ENCODE data around the gene CHID1. TPM values are rescaled to one million over a fixed set of nuclear protein-coding genes. Genes with fewer than 3 reads are reported as not detected.

Gene CHID1
- total and polyA plus RNA-seq, 2 of the 8 experiments (the other 6 are each of a cell fraction or from before 2014, with no cell fraction given): 81.2 to 88.5 TPM

DNA sequence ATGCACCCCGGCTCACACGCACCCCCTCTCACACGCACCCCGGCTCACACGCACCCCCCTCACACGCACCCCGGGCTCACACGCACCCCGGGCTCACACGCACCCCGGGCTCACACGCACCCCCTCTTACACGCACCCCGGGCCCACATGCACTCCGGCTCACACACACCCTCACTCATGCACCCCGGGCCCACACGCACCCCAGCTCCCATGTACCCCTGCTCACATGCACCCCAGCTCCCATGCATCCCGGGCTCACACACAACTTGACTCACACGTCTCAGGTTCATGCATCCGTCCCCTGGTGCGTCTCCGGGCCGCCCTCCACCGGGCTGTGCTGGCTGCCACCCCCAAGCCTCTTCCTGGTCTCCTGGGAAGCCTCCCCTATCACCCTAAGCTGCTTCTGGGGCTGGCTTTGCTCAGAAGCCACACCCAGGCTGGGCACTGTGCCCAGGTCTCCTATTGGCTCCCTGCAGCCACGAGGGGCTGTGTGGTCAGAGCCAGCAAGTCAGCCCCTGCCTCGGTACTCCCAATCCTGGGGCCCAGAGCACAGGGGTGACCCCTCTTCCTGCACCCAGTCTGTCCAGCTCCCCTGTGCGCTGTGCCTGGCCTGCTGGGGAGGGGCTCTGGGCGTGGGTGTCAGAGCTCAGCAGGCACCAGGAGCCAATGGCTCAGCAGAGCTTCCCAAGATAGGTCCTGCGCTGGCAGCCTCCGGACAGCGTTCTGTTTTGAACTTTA, 51.0 kb downstream of the CHID1 start:
- H2BK12ac ChIP-seq (ENCODE audit: low read depth, low read length): no peak overlapping the region
- POLR2A ChIA-PET (ENCODE audit: partially characterized antibody): interaction anchor here (0.6 to 13.8 kb wide), 19 partner anchors 8 to 353 kb away, joined by 3 to 234 read pairs (median 4); partner anchors contain the start of genes CD151, POLR2L and TSPAN4

More for the DNA sequence above, 51.0 kb downstream of the CHID1 start:
- Histone ChIP-seq H4K91ac (replicated peaks; ENCODE audit: insufficient read length, low read length) (no peak overlapping the region), H2BK5ac (ENCODE audit: low read depth, low read length) (no peak overlapping the region), H3K4me2 (ENCODE audit: insufficient read depth in 1 of 2, low read depth in 2 of 2, low read length in 2 of 2) (no peak overlapping the region), H3K18ac (ENCODE audit: extremely low read depth, low read length) (no peak overlapping the region), H3K23me2 (ENCODE audit: low read depth, low read length) (no peaks in the 10 kb centered on the region), H3K4ac (replicated peaks; ENCODE audit: insufficient read length, low read depth, low read length) (no peak overlapping the region), H2BK20ac (ENCODE audit: low read length) (no peak overlapping the region), H3K9ac (replicated peaks in 1 of 4; ENCODE audit: extremely low read depth in 1 of 4, low read depth in 3 of 4, low read length in 3 of 4) (no peak overlapping the region), H3K27me3 (replicated peaks in 1 of 4; ENCODE audit: control insufficient read depth in 3 of 4, extremely low read depth in 1 of 4, insufficient read depth in 3 of 4, low read length in 3 of 4) (peaks cover 0 to 2% (median 0%) of the 10 kb centered on the region in 4 experiments; a peak in 2 of 7 replicates), H3K56ac (replicated peaks; ENCODE audit: insufficient read length, low read depth, low read length) (no peak overlapping the region), H2BK15ac (ENCODE audit: low read length) (no peak overlapping the region), H3K4me3 (ENCODE audit: extremely low read depth in 1 of 4, insufficient read depth in 2 of 4, low read depth in 3 of 4, low read length in 4 of 4) (no peak overlapping the region), H3K36me3 (ENCODE audit: control insufficient read depth in 2 of 4, insufficient read depth in 4 of 4, low read length in 3 of 4) (no peaks in the 10 kb centered on the region; a peak in 1 of 8 replicates), H4K5ac (ENCODE audit: insufficient read length, low read depth, low read length) (no peak overlapping the region), H3K14ac (ENCODE audit: insufficient read length) (no peak overlapping the region), H3K27ac (ENCODE audit: low read depth, low read length) (no peak overlapping the region), H2BK120ac (replicated peaks; ENCODE audit: low read depth, low read length) (no peak overlapping the region), H3K23ac (ENCODE audit: insufficient read length) (no peak overlapping the region), H4K8ac (ENCODE audit: extremely low read depth, insufficient read depth, low read length) (no peak overlapping the region; the same call in 1 of the 2 replicates), H2AFZ (ENCODE audit: low read length) (no peak overlapping the region), H3K79me2 (ENCODE audit: control insufficient read depth in 1 of 2, insufficient read depth in 2 of 2, low read length in 2 of 2) (no peaks in the 10 kb centered on the region), H4K20me1 (replicated peaks in 1 of 2; ENCODE audit: control insufficient read depth in 1 of 2, insufficient read depth in 2 of 2, low read length in 2 of 2) (peaks cover 12 to 55% of the 10 kb centered on the region in 2 experiments), H3K79me1 (ENCODE audit: low read depth, low read length) (peaks cover 3% of the 10 kb centered on the region), H3K4me1 (replicated peaks in 1 of 4; ENCODE audit: control insufficient read depth in 3 of 4, insufficient read depth in 4 of 4, low read length in 3 of 4) (peaks cover 0 to 36% (median 30%) of the 10 kb centered on the region in 4 experiments; a peak in 6 of 7 replicates), H3K9me3 (ENCODE audit: insufficient read depth in 2 of 2, low read depth in 1 of 2, low read length in 1 of 2) (no peaks in the 10 kb centered on the region), H2AK5ac (ENCODE audit: low read depth, low read length) (no peak overlapping the region)
- TF ChIP-seq JUND (IDR thresholded peaks at IDR 0.05; ENCODE audit: low read length) (no peak), BCL11A (IDR thresholded peaks at IDR 0.05; ENCODE audit: low read depth in 2 of 2, low read length in 2 of 2) (no peak), POU5F1 (IDR thresholded peaks at IDR 0.05; ENCODE audit: low read depth, low read length) (no peak)
- FAIRE-seq (no peak), DNase-seq (ENCODE audit: low read depth in 1 of 2, low spot score in 2 of 2) (no peak)
- CTCF ChIA-PET (ENCODE audit: partially characterized antibody): interaction anchor here (0.9 to 10.5 kb wide), 5 partner anchors 14 to 116 kb away, joined by 3 to 74 read pairs (median 3); partner anchors contain the start of gene TSPAN4
- WGBS, 2 experiments (ENCODE audit: extremely low coverage in 1 of 2, insufficient coverage in 1 of 2, insufficient read length in 1 of 2, insufficient replicate concordance in 2 of 2, low coverage in 1 of 2, low lambda C conversion rate in 2 of 2, missing lambda C conversion rate in 1 of 2): 86% methylated on average over 16 of the region's 31 CpGs; no CpG with 5 or more reads in 1 of the 2 experiments
